HG02588 (cell line): ENCODE data around the gene TMCC1.
"Not testable (repeated sequence)": the region's sequence is repeated elsewhere in the genome, so short reads cannot be mapped to it uniquely, and the experiment has no call there.

ENCODE experiments used
- ATAC-seq: cut with Tn5 transposase; IDR thresholded peaks from one replicate; pipeline ENCODE4 v1.9.1; 2021; ENCODE audit warnings: mild to moderate bottlenecking, moderate library complexity; ENCODE audit not compliant: unreplicated experiment

The TMCC1 gene

DNA sequence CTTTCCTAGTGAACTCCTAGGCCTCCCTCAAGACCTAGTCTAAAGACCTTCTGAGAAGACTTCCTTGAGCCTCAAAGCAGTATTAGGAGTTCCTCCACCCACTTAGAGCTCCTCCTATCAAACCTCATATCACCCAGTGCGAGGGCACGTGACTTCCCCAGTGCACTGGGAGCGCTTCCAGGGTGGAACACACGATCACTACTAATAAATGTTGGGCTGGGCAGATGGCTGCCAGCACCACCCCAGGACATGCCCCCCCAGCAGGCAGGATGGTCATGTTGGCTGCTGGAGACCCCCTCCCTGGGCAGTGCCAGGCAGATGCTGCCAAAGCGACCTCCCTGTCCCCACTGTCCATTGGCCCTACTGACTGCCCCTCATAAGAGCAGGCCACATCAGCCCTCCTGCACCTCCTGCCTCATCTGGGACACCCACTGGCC lies 278.6 kb downstream of the TMCC1 start:
- ATAC-seq: no peak

DNA sequence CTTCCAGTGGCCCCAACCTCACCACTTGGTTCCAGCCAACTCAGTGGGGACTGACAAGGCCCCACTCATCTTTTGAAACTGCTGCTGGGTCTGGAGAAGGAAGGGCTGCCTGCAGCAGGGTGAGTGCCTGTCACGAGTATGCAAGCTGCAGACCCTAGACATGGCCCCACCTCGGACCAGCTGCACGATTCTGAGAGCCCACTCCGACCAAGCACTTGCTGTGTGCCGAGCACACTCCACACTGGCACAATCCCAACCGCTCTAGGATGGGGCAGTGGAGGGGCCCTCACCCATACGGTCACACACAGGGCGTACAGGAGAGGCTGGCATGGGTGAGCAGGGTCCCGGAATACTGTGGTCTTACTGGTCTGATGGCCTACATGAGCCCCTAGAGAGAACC lies 279.1 kb downstream of the TMCC1 start:
- ATAC-seq: no peak

DNA sequence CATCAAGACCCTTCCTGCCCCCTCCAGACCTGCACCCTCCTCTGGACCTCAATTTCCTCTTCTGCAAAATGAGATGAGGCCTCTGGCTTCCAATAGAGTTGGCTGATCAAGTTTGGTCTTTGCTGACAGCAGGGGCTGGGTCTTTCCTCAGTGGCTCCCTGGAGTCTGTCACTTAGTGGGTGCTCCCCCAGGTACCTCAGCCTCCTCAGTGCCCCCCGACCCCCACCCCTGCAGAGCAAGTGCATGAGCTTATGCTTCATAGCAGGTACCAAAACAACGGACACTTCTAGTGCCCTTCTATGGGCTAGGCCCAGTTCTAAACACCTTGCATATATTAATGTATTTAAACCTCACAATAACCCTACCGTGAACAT lies 280.2 kb downstream of the TMCC1 start:
- no peak for ATAC-seq

DNA sequence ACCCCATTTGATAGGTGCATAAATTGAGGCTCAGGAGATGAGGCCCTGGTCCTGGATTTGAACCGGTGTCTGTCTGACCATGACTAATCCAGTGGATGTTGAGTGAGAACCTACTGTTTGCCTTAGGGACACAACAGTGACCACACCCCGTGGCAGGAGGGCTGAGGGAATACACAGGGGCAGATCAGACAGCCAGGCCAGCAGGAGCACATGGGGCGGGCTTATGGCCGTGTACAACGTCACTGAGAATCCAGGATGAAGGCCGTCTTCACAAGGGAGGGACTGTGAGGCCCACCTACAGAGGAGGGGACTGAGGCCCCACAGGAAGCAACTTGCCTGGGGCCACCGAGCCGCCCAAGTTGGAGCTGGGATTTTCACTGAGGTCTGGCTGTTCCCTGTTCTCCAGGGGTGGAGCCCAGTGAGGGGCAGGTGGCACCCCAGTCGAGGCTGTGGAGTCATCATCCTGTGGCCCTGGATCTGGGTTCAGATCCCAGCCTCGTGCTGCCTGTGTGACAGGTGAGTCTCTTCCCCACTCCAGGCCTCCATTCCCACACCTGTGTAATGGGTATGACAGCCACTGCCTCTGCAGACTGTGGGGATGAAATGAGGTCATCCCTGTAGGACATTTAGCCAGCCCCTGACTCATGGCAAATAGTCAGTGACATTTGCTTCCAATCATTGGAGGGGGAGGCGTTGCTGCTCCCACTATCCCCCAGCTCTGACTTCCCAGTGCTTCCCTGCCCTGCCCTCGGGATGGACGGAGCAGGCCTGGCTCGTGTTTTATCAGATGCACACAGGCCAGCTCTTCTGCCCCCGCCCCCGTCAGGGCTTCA lies 280.8 kb downstream of the TMCC1 start:
- ATAC-seq: no peak

DNA sequence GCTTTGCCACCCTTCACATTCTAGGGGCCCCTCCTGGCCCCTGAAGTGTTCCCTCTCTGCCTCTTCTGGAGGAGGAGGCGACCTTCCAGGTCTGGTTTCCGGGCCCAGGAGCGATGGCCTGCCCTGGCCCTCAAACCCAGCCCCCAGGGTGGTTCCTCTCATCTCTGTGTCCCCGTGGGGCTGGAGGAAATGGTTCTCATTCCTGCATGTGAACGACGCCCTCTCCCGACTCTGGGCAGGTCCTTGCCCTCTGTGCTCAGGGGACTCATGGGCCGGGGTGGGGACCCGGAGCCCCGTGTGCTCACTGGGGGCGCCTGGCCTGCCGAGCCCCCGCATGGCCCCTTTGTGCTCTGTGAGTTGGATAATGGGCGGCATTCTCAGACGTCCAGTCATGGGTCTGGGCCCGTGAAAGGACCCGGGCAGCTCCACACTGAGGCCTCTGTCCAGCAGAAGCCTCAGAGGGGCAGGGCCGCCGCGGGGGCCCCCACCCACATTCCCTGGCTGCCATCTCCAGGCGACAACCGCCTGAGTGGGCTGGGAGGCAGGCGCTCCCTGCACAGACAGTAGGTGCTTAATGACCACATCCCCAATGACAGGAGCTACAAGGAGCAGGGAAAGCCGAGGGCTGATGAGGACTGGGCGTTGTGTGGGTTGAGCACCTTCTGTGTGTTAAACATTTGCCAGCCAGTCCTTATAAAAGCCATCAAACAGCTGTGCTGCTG lies 281.5 kb downstream of the TMCC1 start:
- no peak for ATAC-seq

DNA sequence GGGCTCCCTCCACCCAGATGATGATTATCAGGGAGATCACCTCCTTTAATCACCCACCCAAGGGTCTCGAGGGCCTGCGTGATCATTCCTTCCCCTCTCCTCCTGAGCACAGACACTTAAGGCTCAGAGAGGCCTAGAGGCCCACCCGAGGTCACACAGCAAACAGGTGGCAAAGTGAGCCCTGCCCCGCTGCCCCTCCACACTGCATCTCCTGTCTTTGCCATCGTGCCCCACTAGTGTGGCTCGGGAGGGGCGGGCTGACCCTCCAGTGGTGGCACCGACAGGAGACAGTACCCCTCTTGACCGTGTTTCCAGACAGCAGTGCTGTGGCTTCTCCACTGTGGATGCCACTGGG lies 282.1 kb downstream of the TMCC1 start:
- no peak for ATAC-seq

DNA sequence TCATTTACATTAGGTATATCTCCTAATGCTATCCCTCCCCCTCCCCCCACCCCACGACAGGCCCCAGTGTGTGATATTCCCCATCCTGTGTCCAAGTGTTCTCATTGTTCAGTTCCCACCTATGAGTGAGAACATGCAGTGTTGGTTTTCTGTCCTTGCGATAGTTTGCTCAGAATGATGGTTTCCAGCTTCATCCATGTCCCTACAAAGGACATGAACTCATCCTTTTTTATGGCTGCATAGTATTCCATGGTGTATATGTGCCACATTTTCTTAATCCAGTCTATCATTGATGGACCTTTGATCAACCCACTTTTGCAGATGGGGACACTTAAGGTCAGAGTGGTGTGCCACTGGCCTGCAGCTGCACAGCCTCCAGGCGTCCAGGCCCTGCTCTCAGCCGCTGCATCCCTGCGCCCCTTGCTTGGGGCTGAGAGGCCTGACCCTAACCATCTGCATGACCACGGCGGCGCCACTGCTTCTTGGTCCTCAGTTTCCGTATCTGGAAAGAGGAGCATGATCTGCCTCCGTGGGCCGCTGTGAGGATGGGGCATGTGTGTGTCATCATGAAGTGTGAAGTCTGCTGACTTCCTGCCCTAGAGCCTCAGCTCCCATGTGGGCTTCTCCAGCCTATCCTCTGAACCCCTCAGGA lies 282.6 kb downstream of the TMCC1 start:
- not testable (repeated sequence) for ATAC-seq

DNA sequence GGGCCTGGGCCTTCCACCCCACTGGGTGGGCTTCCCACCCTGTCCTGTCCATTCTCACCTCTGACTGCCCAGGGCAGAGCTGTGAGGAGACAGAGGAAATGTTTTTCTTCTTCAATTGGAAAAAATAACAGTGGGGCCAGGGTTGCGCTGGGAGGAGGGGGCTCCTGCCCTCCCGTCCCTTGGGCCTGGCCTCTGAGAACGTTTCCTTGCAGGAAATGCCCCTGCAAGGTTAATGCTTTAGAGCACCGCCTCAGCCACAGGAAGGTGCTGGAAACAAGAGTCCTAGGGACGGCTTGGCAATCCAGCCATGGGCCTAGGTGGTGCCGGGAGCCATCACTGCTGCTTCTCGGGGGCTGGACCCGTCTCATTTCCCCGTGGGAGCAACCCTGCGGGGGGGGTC lies 283.2 kb downstream of the TMCC1 start:
- ATAC-seq: no peak

DNA sequence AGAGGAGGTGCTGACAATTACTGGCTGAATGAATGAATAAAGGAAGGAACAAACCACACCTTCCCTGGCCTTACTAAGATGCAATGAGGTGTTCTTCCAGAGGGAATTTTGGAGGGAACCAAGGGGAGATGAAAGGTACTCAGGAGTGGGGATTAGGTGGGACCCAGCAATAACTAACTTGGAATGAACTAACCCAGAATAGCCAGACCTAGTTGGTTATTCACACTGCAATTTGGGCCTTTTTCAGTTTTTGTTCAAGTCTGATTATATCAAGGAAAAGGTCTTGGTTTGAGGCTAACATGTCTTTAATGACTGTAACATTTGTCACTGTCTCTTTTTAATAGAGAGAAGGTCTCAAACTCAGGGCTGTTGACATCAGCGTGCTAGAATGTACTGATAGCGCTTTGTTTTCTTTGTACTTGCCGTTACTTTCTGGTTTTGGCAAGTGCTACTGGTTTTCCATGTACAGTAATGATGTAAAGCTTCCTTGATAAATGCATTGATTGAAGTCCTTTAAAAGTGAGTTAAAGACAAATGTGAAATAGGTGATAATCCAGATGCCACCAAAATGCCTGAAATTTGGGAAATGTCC lies 283.8 kb downstream of the TMCC1 start:
- ATAC-seq: no peak

DNA sequence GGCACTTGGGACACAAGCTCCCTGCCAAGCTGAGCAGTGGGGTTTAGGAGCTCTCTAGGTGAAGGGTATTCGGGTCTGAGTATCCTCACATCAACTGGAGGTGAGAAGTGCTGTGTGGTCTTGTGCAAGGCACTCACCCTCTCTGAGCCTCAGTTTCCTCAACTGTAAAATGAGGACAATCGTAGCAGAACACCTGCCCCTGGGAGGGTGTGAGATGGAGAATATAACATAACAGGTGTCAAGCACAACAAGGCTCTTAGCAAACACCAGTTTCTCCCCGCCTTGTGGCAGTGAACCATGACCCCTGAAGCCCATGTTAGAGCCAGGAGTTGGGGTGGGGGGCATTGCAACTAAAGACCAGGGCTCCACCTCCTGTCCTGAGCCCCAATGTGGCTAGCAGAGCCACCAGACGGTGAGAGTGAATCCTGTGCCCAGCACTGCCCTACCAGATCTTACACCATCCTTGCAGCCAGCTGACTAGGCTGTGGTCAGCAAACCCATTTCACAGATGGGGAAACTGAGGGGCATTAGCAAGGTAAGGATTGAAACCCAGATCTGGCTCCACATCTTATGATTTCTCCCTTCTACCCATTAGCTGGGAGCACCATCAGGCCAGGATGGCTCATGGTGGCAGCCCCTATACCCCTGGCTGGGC lies 284.4 kb downstream of the TMCC1 start:
- no peak for ATAC-seq

DNA sequence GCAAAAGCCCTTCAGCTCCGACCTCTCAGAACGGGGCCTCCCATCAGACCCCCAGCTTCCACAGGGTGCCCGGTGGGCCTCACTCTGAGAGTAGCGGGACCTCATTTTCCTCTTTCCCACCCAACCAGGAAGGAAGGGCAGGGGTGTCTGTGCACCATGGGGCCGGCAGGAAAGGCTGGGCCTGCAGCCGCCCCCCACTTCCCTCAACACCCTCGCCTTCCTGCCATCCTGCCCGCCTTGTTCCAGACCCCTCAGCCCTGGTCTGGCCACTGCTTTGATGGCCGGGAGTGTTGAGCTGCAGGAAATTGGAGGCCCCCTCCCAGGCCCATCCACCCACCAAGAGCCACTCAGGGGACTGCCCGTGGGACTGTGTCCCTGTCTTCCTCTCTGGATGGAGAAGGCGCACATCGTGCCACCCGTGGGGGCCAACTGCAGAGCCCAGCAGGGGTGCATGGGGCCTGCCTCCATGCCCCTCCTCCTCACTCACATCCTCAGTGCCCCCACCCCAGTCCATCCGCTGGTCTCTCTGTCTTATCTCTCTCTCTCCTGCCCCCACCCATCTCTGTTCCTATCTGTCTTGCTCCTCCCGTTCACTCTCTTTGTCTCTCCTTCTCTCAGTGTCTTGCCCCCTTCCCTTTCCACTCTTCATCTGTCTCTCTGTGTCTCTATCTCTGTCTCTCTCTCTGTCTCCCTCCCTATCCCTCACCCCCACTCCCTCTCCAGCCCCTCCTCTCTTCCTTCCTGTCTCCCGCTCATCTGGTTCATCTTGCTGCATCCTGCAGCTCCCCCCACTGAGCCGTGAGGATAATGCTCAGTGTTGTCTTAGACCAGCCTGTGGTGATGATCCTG lies 285.2 kb downstream of the TMCC1 start:
- ATAC-seq: no peak

DNA sequence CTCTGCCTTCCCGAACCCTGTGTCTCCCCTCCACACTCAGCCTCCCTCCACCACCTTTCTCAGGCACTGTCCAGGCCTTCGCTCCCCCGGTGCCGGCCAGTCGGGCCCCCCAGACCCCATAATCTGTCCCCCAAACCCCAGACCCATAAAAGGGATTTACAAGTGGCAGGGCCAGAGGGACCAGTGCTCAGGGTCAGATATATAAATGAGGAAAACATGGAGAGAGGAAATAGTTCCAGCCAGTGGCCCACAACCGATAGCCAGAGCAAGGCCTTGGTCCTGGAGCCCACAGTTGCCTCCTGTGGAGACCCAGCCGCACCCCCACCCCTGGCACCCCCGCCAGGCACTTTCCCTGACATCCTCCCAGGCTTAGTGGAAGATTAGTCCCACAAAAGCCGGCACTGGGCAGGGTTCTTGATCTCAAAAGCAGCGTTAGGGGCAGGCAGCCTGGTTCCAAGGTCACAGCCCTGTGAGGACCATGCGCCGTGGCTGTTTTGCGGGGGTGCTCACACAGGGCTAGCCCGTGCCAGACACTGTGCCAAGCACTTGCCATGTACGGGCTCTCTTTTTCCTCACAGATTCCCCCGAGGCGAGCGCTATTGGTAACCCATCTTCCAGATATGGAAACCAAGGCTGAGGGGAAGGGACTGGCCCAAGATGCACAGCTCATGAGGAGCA lies 286.0 kb downstream of the TMCC1 start:
- ATAC-seq: no peak

DNA sequence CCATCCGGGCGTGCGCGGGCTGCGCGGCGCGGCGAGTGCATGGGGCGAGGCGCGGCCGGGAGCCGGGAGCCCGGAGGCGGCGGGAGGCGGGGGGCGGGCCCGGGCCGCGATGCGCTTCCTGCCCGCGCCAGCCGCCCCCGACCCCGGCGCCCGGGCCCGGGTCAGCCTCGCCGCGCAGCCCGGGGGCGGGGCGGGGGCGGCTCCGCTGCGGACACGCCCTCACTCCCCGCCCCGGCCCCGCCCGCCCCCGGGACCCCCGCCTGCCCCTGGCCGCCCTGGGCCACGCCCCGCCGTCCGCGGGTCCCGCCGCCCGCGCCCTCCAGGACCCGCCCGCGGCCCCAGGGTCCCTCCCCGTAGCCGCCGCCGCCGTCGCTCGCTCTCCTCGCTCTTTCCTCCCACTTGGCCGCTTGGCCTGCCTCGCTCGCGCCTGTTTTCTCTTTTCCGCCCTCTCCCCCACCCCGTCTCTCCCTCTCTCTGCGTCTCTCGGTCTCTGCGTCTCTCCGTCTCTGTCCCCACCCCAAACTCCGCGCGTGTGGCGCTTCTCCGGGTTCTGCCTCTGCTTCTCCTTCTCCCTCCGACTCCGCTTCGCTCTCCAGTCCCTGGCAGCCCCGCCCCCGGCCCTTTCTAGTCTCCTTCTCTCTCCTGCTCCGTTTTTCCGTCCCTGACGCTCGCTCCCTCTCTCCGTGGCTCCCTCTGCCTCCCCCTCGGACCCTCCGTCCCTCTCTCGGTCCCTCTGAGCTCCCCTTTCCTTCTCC lies 286.7 kb downstream of the TMCC1 start, which contains the start of gene PLXND1:
TSS of gene PLXND1 (minus strand) at position 41 of the 755 bp plus-strand sequence. CDS start at position 4, 37 bp downstream.
- ATAC-seq: no peak

DNA sequence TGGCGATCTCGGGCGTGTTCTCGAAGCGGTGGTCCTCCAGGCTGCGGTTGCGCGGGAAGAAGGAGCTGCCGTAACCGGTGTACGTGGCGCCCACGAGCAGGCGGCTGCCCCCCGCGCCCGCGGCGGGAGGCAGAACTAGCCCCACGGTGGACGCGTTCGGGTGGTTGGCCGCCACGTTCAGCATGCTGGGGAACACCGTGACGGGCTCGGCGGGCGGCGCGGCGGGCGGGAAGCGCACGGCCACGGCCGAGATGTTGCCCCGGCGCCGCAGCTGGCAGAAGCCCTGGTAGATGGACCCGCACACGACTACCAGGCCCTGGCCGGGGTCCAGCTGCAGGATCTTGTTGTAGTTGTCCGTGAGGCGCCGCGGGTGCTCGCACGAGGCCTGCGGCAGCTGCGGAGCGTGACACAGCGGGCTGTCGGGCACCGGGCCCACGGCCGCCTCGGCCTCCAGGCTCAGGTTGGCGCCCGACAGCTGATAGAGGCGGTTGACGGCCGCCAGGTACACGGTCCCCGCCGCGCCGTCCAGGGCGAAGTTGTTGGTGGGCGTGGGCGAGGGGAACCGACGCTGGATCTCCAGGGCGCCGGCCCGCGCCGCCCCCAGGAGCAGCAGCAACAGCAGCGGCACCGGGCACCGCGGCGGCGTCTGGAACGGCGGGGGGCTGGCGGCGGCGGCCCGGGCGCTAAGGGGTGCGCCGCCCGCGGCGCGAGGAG lies 287.4 kb downstream of the TMCC1 start:
- ATAC-seq: no peak

DNA sequence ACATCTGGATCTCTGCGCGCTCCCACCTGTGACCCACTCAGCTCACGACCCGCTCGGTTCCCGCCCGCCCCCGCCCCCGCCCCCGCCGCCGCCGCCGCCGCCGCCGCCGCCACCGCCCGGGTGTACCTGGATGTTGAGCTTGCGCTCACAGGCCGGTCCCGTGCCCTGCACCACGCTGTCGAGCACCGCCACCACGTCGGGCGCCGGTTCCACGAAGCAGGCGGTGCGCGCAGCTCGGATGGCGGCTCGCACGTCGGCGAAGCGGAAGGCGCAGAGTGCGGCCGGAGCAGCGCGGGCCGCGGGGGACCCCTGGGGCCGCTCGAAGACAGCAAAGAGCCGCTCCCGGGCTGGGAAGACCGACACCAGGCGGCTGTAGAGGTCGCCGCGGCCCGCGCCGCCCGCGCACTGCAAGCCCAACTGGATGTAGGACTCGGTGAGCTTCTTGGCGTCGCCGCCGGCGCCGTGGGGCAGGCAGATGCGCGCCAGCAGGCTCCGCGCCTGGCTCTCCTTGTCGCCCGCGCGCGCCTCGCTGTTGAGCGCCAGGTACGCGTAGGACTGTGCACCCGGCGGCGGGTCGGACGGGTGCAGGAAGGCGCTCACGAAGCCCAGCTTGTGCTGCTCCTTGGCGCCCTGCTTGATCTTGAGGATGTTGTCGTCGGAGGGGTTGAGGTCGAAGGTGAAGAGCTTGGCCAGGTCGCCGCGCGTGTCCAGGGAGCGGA lies 288.1 kb downstream of the TMCC1 start:
- no peak for ATAC-seq

DNA sequence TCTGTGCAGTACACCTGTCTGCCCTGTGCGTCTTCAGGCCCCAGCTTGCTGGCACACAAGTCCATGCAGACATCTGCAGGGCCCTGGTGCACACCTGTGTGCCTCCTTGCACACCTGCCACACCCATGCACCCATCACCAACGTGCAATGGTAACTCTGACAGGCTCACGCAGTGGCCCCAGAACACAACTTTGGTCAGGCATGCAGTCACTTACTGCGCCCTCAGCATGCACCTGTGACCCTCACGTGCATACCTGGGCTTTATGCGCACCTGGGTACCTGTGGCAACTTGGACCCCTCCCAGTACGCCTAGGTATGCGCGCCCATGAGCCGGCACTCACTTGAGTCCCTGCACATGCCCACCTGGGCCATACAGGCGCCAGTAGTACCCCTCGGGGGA lies 288.7 kb downstream of the TMCC1 start:
- ATAC-seq: no peak

DNA sequence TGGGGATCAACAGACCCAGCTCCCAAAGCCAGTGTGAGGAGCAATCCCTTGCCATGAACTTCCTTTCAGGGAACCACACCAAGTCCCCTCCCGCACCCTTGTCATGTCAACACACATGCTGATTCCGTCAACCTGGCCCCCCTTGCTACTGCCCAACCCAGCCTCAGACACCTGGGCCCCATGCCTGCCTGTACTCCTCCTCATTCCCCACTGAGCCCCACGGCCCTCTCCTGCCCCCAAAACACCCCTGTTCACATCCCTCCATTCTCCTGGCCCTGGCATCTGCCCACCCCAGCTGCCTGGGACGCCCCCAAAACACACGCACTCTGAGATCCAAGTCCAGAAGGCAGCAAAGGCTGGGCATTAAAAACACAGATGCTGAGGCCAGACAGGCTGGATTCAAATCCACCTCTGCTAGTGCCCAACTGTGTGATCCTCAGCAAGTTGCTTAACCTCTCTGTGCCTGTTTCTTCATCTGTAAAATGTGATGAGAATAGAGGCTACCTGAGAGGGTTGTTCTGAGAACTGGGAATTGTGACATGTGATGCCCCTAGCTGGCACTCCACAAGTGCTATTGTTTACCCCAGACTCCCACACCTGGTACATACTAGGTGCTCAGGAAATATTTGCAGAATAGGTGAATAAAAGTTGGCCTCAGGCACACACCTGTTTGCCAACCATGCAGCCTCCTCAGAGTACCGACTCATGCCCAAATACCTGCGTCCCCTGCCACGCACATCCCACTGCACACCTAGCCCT lies 289.3 kb downstream of the TMCC1 start:
- ATAC-seq: no peak
